Cardiac fibroblast (primary cell): ENCODE measurements around the gene HMCN1.
"Not testable (repeated sequence)": the region's sequence is repeated elsewhere in the genome, so short reads cannot be mapped to it uniquely, and the experiment has no call there.

ENCODE experiments used
- DNase-seq, 2 donors: peaks; one replicate each; pipeline versions ENCODE4 v3.0.0 to v3.0.0-alpha.2; 2010; ENCODE audit warnings: low read depth in 2 of 2
- H3K4me3 ChIP-seq, 2 donors: replicated peaks in 1 of 2; 1 replicate in 1 of 2; 2 replicates in 1 of 2; pipeline ENCODE4 v1.5.1; 2011; ENCODE audit warnings: low read depth in 2 of 2, low read length in 2 of 2, mild to moderate bottlenecking in 2 of 2, moderate library complexity in 1 of 2
- CTCF ChIP-seq: IDR thresholded peaks from one replicate; pipeline ENCODE4 v1.5.1; 2011; ENCODE audit warnings: low read depth, mild to moderate bottlenecking, low read length, inconsistent platforms

Gene HMCN1

GRCh38 chr1:185761841-185762240, 27.6 kb downstream of the HMCN1 start:
- no peak for DNase-seq
- no peak overlapping the region for H3K4me3 ChIP-seq
- TF ChIP-seq CTCF, result no peak

- no peak overlapping the region for H3K4me3 ChIP-seq
- peak in 1 of 2 donors; percentile 34 for DNase-seq
- no peak for TF ChIP-seq CTCF
These were observed 33.4 kb downstream of the HMCN1 start for GRCh38 chr1:185767508-185768120.

- no peak for TF ChIP-seq CTCF
- H3K4me3 ChIP-seq, result no peak overlapping the region
- no peak for DNase-seq
These were observed 34.2 kb downstream of the HMCN1 start for GRCh38 chr1:185768371-185768770.

GRCh38 chr1:185769136-185769535, 34.9 kb downstream of the HMCN1 start:
- H3K4me3 ChIP-seq, result no peak overlapping the region
- no peak for TF ChIP-seq CTCF
- no peak for DNase-seq

GRCh38 chr1:185774394-185774793, 40.2 kb downstream of the HMCN1 start:
- no peak for DNase-seq
- no peak overlapping the region for H3K4me3 ChIP-seq
- no peak for TF ChIP-seq CTCF

- peak in 1 of 2 donors; percentile 29 for DNase-seq
- no peak for TF ChIP-seq CTCF
- H3K4me3 ChIP-seq, result no peak overlapping the region
These were observed 41.3 kb downstream of the HMCN1 start for GRCh38 chr1:185775501-185775900.

GRCh38 chr1:185776522-185776921, 42.3 kb downstream of the HMCN1 start:
- H3K4me3 ChIP-seq, result no peak overlapping the region
- no peak for TF ChIP-seq CTCF
- peak in 1 of 2 donors; percentile 8 for DNase-seq

GRCh38 chr1:185783860-185784259, 49.7 kb downstream of the HMCN1 start:
- H3K4me3 ChIP-seq, DNase-seq: not testable (repeated sequence)
